HepG2 (cell line): ENCODE data around the gene RPS19. TPM values are rescaled to one million over a fixed set of nuclear protein-coding genes. Genes with fewer than 3 reads are reported as not detected.
A peak's percentile ranks its signal among the peaks of the same experiment; 100 is the strongest.

ENCODE experiments used
- ARID2 ChIP-seq: sonication (generic); formaldehyde crosslinking; IDR thresholded peaks from 2 replicates; pipeline ENCODE4 v1.8.1; 2022; ENCODE audit warnings: mild to moderate bottlenecking, missing genetic modification reagents, borderline replicate concordance
- ARNT2 ChIP-seq: sonication (generic); formaldehyde crosslinking; IDR thresholded peaks from 2 replicates; pipeline ENCODE4 v1.8.0; 2022; ENCODE audit warnings: mild to moderate bottlenecking, low read depth, missing genetic modification reagents, moderate library complexity
- BRF2 ChIP-seq: sonication (generic); formaldehyde crosslinking; IDR thresholded peaks from 2 replicates; pipeline ENCODE4 v1.8.1; 2022; ENCODE audit warnings: mild to moderate bottlenecking, missing genetic modification reagents
- LBX2 ChIP-seq: sonication (generic); formaldehyde crosslinking; IDR thresholded peaks from 2 replicates; pipeline ENCODE4 v1.5.0; 2020; ENCODE audit warnings: missing genetic modification reagents, mild to moderate bottlenecking, borderline replicate concordance
- MLLT10 ChIP-seq: sonication (generic); formaldehyde crosslinking; IDR thresholded peaks from 2 replicates; pipeline ENCODE4 v1.4.0; 2020; ENCODE audit warnings: missing genetic modification reagents
- MZF1 ChIP-seq: sonication (generic); formaldehyde crosslinking; IDR thresholded peaks from 2 replicates; pipeline ENCODE4 v1.8.1; 2023; ENCODE audit warnings: mild to moderate bottlenecking, missing genetic modification reagents, borderline replicate concordance
- NCOA5 ChIP-seq: sonication (generic); formaldehyde crosslinking; IDR thresholded peaks from 2 replicates; pipeline ENCODE4 v1.4.0; 2020; ENCODE audit warnings: missing genetic modification reagents
- NFIB ChIP-seq: sonication (generic); formaldehyde crosslinking; IDR thresholded peaks from 2 replicates; pipeline ENCODE4 v1.9.0; 2021; ENCODE audit warnings: missing genetic modification reagents, mild to moderate bottlenecking, borderline replicate concordance
- POGK ChIP-seq: sonication (generic); formaldehyde crosslinking; conservative IDR thresholded peaks from 2 replicates; pipeline ENCODE4 v1.8.0; 2022; ENCODE audit warnings: mild to moderate bottlenecking, moderate library complexity, missing genetic modification reagents
- SALL1 ChIP-seq: sonication (generic); formaldehyde crosslinking; IDR thresholded peaks from 2 replicates; pipeline ENCODE4 v1.8.0; 2022; ENCODE audit warnings: mild to moderate bottlenecking, missing genetic modification reagents
- SP5 ChIP-seq: IDR thresholded peaks from 2 replicates; pipeline ENCODE4 v1.6.1; 2016; ENCODE audit warnings: low read depth, borderline replicate concordance
- ZBTB1 ChIP-seq: sonication (generic); formaldehyde crosslinking; IDR thresholded peaks from 2 replicates; pipeline ENCODE4 v1.4.0; 2020; ENCODE audit warnings: missing genetic modification reagents, borderline replicate concordance
- ZFP36 ChIP-seq: fragments of 150-350 bp; IDR thresholded peaks from 2 replicates; pipeline ENCODE4 v1.6.1; 2018; ENCODE audit warnings: borderline replicate concordance, low read length, low read depth; ENCODE audit not compliant: partially characterized antibody
- ZFP91 ChIP-seq: sonication (generic); formaldehyde crosslinking; IDR thresholded peaks from 2 replicates; pipeline ENCODE4 v1.9.0; 2022; ENCODE audit warnings: missing genetic modification reagents, mild to moderate bottlenecking, borderline replicate concordance
- ZNF138 ChIP-seq: sonication (generic); formaldehyde crosslinking; IDR thresholded peaks from 2 replicates; pipeline ENCODE4 v1.5.0; 2020; ENCODE audit warnings: mild to moderate bottlenecking, low read depth, missing genetic modification reagents
- ZNF230 ChIP-seq: sonication (generic); formaldehyde crosslinking; IDR thresholded peaks from 2 replicates; pipeline ENCODE4 v1.4.0; 2020; ENCODE audit warnings: mild to moderate bottlenecking, missing genetic modification reagents
- ZNF274 ChIP-seq: sonication (generic); formaldehyde crosslinking; IDR thresholded peaks from 2 replicates; pipeline ENCODE4 v1.5.1; 2020; ENCODE audit warnings: mild to moderate bottlenecking, missing genetic modification reagents
- ZNF530 ChIP-seq: sonication (generic); formaldehyde crosslinking; IDR thresholded peaks from 2 replicates; pipeline ENCODE4 v1.5.0; 2020; ENCODE audit warnings: low read depth, mild to moderate bottlenecking, missing genetic modification reagents
- ZNF670 ChIP-seq: sonication (generic); formaldehyde crosslinking; IDR thresholded peaks from 2 replicates; pipeline ENCODE4 v1.8.0; 2022; ENCODE audit warnings: mild to moderate bottlenecking, missing genetic modification reagents, borderline replicate concordance
- ZNF710 ChIP-seq: sonication (generic); formaldehyde crosslinking; IDR thresholded peaks from 2 replicates; pipeline ENCODE4 v1.5.0; 2020; ENCODE audit warnings: mild to moderate bottlenecking, missing genetic modification reagents, borderline replicate concordance
- polyA plus RNA-seq, 8 experiments: library from polyadenylated mRNA; depleted of rRNA in 3 of 8; stranded (reverse) in 7 of 8; unstranded in 1 of 8; fragments of >200 nt; fragmentation: Illumina TruSeq in 4 of 8; extraction: Trizol in 4 of 8; gene quantifications; 2 replicates each; pipeline versions ENCODE4 v1.2.1 to v1.2.3, GENCODE V29; 2011 to 2016; ENCODE audit warnings: low read depth in 4 of 8, missing spikeins in 1 of 8, mixed read lengths in 1 of 8; ENCODE audit not compliant: insufficient read depth in 1 of 8
- total RNA-seq, 5 experiments: library from RNA; depleted of rRNA; stranded (reverse); fragments of >200 nt; fragmentation: Illumina TruSeq; extraction: Trizol; gene quantifications; 2 replicates each; pipeline ENCODE4 v1.2.3, GENCODE V29; 2016; ENCODE audit warnings: low read depth in 1 of 5

The RPS19 gene
- total and polyA plus RNA-seq, 2 of the 13 experiments (the other 11 are each of a cell fraction or from before 2014, with no cell fraction given) = 1,983 to 4,758 TPM

GRCh38 chr19:41860419-41861115 is 512 bp downstream of the RPS19 start (continued):
- TF ChIP-seq ZNF138 (CRISPR knock-in tag) (peak; percentile 8; the same call in 1 of the 2 replicates), ZNF230 (CRISPR knock-in tag) (no peak), ARNT2 (CRISPR knock-in tag) (no peak), SALL1 (CRISPR knock-in tag) (peak; percentile 52), ARID2 (CRISPR knock-in tag) (0 out of 2 replicates have a peak, but pooled peaks have one; percentile 50), NCOA5 (CRISPR knock-in tag) (no peak), ZFP91 (CRISPR knock-in tag) (no peak), NFIB (CRISPR knock-in tag) (no peak), SP5 (CRISPR knock-in tag) (no peak), LBX2 (CRISPR knock-in tag) (no peak), ZNF670 (CRISPR knock-in tag) (no peak; the same call in 1 of the 2 replicates), MLLT10 (CRISPR knock-in tag) (no peak), POGK (peak; percentile 7; the same call in 1 of the 2 replicates), BRF2 (no peak), ZNF530 (CRISPR knock-in tag) (no peak), ZNF274 (CRISPR knock-in tag) (no peak), ZFP36 (no peak), MZF1 (no peak), ZNF710 (CRISPR knock-in tag) (no peak), ZBTB1 (CRISPR knock-in tag) (no peak)
